ENCODE results near the gene NF1. TPM values are rescaled to one million over a fixed set of nuclear protein-coding genes. Genes with fewer than 3 reads are reported as not detected.
A peak's percentile ranks its signal among the peaks of the same experiment; 100 is the strongest.

NF1 gene
- total RNA-seq, 1 donor from 2014 or later, result 42.5 TPM

DNA sequence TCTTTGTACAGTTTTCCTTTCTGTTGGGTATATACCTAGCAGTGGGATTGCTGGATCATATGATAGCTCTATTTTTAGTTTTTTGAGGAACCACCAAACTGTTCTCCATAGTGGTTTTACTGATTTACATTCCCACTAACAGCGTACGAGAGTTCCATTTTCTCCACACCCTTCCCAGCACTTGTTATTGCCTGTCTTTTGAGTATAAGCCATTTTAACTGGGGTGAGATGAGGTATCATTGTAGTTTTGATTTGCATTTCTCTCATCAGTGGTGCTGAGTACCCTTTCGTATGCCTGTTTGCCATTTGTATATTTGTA lies 220.0 kb downstream of the NF1 start:
- no peaks in the 10 kb centered on the region for H3K27me3 ChIP-seq (ENCODE audit: low read depth)
- no peak overlapping the region for H3K27ac ChIP-seq (replicated peaks)
- H3K36me3 ChIP-seq, result no peaks in the 10 kb centered on the region
- no peaks in the 10 kb centered on the region for H3K9me3 ChIP-seq (replicated peaks)
- H3K4me1 ChIP-seq, result peaks cover 8% of the 10 kb centered on the region
- TF ChIP-seq, protein P1, sequence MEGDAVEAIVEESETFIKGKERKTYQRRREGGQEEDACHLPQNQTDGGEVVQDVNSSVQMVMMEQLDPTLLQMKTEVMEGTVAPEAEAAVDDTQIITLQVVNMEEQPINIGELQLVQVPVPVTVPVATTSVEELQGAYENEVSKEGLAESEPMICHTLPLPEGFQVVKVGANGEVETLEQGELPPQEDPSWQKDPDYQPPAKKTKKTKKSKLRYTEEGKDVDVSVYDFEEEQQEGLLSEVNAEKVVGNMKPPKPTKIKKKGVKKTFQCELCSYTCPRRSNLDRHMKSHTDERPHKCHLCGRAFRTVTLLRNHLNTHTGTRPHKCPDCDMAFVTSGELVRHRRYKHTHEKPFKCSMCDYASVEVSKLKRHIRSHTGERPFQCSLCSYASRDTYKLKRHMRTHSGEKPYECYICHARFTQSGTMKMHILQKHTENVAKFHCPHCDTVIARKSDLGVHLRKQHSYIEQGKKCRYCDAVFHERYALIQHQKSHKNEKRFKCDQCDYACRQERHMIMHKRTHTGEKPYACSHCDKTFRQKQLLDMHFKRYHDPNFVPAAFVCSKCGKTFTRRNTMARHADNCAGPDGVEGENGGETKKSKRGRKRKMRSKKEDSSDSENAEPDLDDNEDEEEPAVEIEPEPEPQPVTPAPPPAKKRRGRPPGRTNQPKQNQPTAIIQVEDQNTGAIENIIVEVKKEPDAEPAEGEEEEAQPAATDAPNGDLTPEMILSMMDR (IDR thresholded peaks at IDR 0.05; ENCODE audit: borderline replicate concordance), result no peak
- DNase-seq, result no peak
- intact Hi-C loops (cut with micrococcal nuclease), result no loop called here
- no peak overlapping the region for H3K4me3 ChIP-seq

DNA sequence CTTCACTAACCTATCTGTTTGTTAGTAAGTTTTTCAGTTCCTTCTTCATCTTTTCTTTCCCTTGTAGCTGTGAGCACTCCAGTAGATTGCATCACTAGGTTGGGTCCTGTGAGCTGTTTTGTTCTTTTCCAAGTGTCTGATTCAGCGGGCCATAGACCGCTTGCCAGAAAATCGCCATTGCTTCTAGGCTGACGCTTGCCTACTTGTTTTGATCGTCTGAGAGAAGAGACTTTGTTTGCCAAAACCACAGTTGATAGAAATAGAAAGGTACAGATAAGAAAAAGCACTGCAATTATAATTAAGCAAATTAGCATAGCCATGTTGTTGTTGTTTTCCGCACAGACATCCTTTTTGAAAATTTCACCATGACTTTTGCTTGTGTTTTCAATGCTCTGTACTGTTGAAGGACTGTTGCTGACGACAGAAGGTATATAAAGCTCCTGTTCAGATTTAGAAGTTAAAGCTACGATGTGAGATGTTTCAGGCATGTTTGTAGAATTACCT lies 223.6 kb downstream of the NF1 start:
- intact Hi-C loops (cut with micrococcal nuclease), result no loop called here

DNA sequence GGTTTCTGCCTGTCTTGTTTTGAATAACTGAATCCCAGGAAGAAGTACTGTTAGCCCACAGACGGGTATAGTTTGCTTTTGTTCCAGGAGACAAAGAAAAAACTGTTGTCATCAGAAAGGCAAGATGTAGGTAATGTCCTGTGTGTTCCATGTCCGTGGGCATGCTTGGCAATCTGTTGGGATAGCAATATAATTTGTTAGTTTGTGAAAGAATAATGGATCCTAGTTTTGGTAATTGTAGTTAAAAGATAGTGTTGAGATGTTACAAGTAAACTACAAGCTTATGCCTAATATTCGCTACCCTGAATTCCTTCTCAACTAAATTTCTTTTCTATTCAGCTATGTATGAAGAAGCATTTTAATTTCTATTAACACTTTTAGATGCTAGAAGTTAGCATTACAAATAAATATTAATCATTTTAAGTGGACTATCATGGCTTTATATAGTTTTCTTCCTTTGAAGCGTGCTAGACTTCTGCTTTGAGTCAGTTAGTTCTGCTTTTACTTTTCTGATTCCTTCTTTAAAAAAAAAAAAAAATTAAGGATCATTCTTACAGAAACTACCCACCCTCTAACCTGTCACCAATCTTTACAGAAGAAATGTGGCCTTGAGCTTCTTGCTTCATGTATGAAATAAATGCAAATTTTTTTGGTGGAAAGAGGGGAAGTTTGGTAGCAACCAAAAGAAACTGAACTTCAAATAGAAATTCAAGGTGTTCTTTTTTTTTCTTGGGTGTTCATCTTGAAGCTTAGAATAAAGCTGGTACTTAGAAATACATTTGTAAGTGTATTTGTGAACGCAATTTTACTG lies 224.3 kb downstream of the NF1 start:
- peaks cover 8% of the 10 kb centered on the region for H3K4me1 ChIP-seq
- intact Hi-C loops (cut with micrococcal nuclease), result no loop called here
- H3K9me3 ChIP-seq (replicated peaks), result no peaks in the 10 kb centered on the region
- peak overlapping the region; percentile 41 for H3K4me3 ChIP-seq
- no peaks in the 10 kb centered on the region for H3K36me3 ChIP-seq
- TF ChIP-seq, protein P1 (IDR thresholded peaks at IDR 0.05; ENCODE audit: borderline replicate concordance), result no peak
- H3K27ac ChIP-seq (replicated peaks), result peak overlapping the region; percentile 67
- no peak for DNase-seq
- no peaks in the 10 kb centered on the region for H3K27me3 ChIP-seq (ENCODE audit: low read depth)

More for the DNA sequence above, 223.6 kb downstream of the NF1 start:
- Histone ChIP-seq H3K36me3 (no peaks in the 10 kb centered on the region), H3K9me3 (replicated peaks) (no peaks in the 10 kb centered on the region), H3K4me3 (peak overlapping the region; percentile 41), H3K27ac (replicated peaks) (peak overlapping the region; percentile 67), H3K27me3 (ENCODE audit: low read depth) (no peaks in the 10 kb centered on the region), H3K4me1 (peaks cover 8% of the 10 kb centered on the region)
- peak; percentile 40 for DNase-seq
- TF ChIP-seq, protein P1 (IDR thresholded peaks at IDR 0.05; ENCODE audit: borderline replicate concordance), result no peak

DNA sequence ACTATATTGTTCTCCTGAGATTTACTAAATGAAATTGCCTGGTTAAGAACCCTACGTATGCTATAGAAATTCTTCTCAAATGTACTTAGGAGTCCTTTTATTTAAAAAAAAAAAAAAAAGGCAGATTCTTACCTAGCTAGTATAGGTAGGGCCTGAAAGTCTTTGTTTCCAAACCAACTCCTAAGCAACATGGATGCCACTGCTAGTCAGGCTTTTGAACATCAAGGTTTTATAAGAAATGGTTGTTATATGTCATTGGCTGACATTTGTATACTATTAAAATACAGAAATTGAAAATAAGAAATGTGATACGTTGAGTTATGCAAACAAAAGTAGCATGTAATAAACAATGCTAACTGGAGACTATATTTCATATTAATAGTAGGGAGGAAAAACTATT lies 225.5 kb downstream of the NF1 start:
- Histone ChIP-seq H3K9me3 (replicated peaks) (no peaks in the 10 kb centered on the region), H3K27me3 (ENCODE audit: low read depth) (no peaks in the 10 kb centered on the region), H3K4me3 (peak overlapping the region; percentile 32), H3K27ac (replicated peaks) (no peak overlapping the region), H3K4me1 (peaks cover 8% of the 10 kb centered on the region), H3K36me3 (no peaks in the 10 kb centered on the region)
- TF ChIP-seq, protein P1 (IDR thresholded peaks at IDR 0.05; ENCODE audit: borderline replicate concordance), result no peak
- intact Hi-C loops (cut with micrococcal nuclease), result no loop called here
- no peak for DNase-seq

DNA sequence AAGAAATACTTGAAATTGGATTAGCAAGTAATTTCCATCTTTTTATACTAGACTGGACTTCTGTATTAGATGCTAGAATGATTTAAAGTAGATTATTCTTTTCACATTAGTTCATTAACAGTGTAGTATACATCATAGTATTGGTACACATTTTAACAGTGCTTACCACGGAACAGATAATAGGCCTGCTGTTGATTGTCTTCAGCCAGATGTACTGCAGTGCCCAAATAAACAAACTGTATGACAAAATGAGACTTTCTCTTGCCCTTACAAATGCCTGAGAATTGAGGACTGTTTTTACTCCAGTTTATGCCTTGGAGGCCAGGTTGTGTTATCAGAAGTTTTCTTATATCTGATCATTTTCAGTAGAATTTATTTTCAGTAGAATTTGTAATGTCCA lies 226.0 kb downstream of the NF1 start:
- H3K4me1 ChIP-seq, result peaks cover 8% of the 10 kb centered on the region
- H3K4me3 ChIP-seq, result peak overlapping the region; percentile 32
- no peaks in the 10 kb centered on the region for H3K9me3 ChIP-seq (replicated peaks)
- no peak for DNase-seq
- TF ChIP-seq, protein P1 (IDR thresholded peaks at IDR 0.05; ENCODE audit: borderline replicate concordance), result no peak
- peaks cover 2% of the 10 kb centered on the region for H3K36me3 ChIP-seq
- no peaks in the 10 kb centered on the region for H3K27me3 ChIP-seq (ENCODE audit: low read depth)
- intact Hi-C loops (cut with micrococcal nuclease), result no loop called here
- H3K27ac ChIP-seq (replicated peaks), result peak overlapping the region; percentile 28

Data from left ventricle myocardium inferior (tissue), 1 donor.